Smooth muscle cell (in vitro differentiated cells): ENCODE results near the gene TSPAN16. TPM values are rescaled to one million over a fixed set of nuclear protein-coding genes. Genes with fewer than 3 reads are reported as not detected.
"Not testable (repeated sequence)": the region's sequence is repeated elsewhere in the genome, so short reads cannot be mapped to it uniquely, and the experiment has no call there.

Experiments used
- DNase-seq: peaks from one replicate; lab custom pipeline; 2025; ENCODE audit not compliant: unreplicated experiment; lab: John Stamatoyannopoulos, UW
- H2AFZ ChIP-seq: fragments of 200-600 bp; sonication (generic); 2 replicates; pipeline ENCODE4 v1.6.0; 2016; ENCODE audit warnings: antibody characterized with exemption, low read depth, mild to moderate bottlenecking
- H3F3A ChIP-seq: fragments of 200-600 bp; sonication (generic); 2 replicates; pipeline ENCODE4 v1.6.0; 2017; ENCODE audit warnings: antibody characterized with exemption, low read depth
- H3K27ac ChIP-seq: fragments of 200-600 bp; sonication (generic); 2 replicates; pipeline ENCODE4 v1.5.1; 2016; ENCODE audit warnings: low read depth, mild to moderate bottlenecking
- H3K27me3 ChIP-seq: fragments of 200-600 bp; sonication (generic); 2 replicates; pipeline ENCODE4 v1.6.1; 2016; ENCODE audit warnings: low read depth, mild to moderate bottlenecking
- H3K36me3 ChIP-seq: fragments of 200-600 bp; sonication (generic); 2 replicates; pipeline ENCODE4 v1.5.1; 2016; ENCODE audit warnings: low read depth
- H3K4me1 ChIP-seq: fragments of 200-600 bp; sonication (generic); 2 replicates; pipeline ENCODE4 v1.5.1; 2016; ENCODE audit warnings: low read depth
- H3K4me2 ChIP-seq: fragments of 200-600 bp; sonication (generic); 2 replicates; pipeline ENCODE4 v1.6.0; 2016; ENCODE audit warnings: mild to moderate bottlenecking
- H3K4me3 ChIP-seq: fragments of 200-600 bp; sonication (generic); 2 replicates; pipeline ENCODE4 v1.5.1; 2016; ENCODE audit warnings: mild to moderate bottlenecking
- H3K79me2 ChIP-seq: fragments of 200-600 bp; sonication (generic); 2 replicates; pipeline ENCODE4 v1.6.0; 2016; ENCODE audit warnings: low read depth, mild to moderate bottlenecking
- H3K9ac ChIP-seq: fragments of 200-600 bp; sonication (generic); 2 replicates; pipeline ENCODE4 v1.6.0; 2016; ENCODE audit warnings: low read depth
- H3K9me3 ChIP-seq: fragments of 200-600 bp; sonication (generic); replicated peaks from 2 replicates; pipeline ENCODE4 v1.5.1; 2016; ENCODE audit warnings: low read depth
- H4K20me1 ChIP-seq: fragments of 200-600 bp; sonication (generic); 2 replicates; pipeline ENCODE4 v1.6.0; 2016; ENCODE audit warnings: low read depth
- CTCF ChIP-seq: fragments of 200-600 bp; sonication (generic); IDR thresholded peaks from 2 replicates; pipeline ENCODE4 v1.5.1; 2017; ENCODE audit warnings: borderline replicate concordance, mild to moderate bottlenecking, antibody characterized with exemption; ENCODE audit not compliant: insufficient read depth, poor library complexity, severe bottlenecking
- WGBS: methylation state at CpG from one replicate; pipeline ENCODE4 v1.1.7; 2016; ENCODE audit warnings: low lambda C conversion rate; 5-methylcytosine and 5-hydroxymethylcytosine counted together
- polyA plus RNA-seq: library from polyadenylated mRNA; unstranded; fragments of >200 nt; fragmentation: Nextera tagmentation; extraction: Ambion mirVana; gene quantifications from 2 replicates; pipeline ENCODE4 v1.2.1, GENCODE V29; 2016
- total RNA-seq: library from RNA; depleted of rRNA; stranded (reverse); fragments of >200 nt; gene quantifications from 2 replicates; pipeline ENCODE4 v1.2.3, GENCODE V29; 2014

TSPAN16 gene
- total and polyA plus RNA-seq, 2 experiments from 2014 or later: not detected

- Histone ChIP-seq H3F3A (no peaks in the 10 kb centered on the region), H3K79me2 (peaks cover 3% of the 10 kb centered on the region), H3K27me3 (no peaks in the 10 kb centered on the region), H3K27ac (peak within 1 kb of the TSS; percentile 82), H3K9ac (peak within 1 kb of the TSS; percentile 91), H3K4me1 (no peaks in the 10 kb centered on the region), H3K9me3 (no peaks in the 10 kb centered on the region), H2AFZ (peak within 1 kb of the TSS; percentile 81), H3K36me3 (no peaks in the 10 kb centered on the region), H3K4me2 (peak within 1 kb of the TSS; percentile 89), H4K20me1 (no peaks in the 10 kb centered on the region), H3K4me3 (peak within 1 kb of the TSS; percentile 73)
- TF ChIP-seq CTCF: no peak
- WGBS: 2% methylated on average over 49 of the region's 50 CpGs
- DNase-seq: peak; percentile 90
Measured at GRCh38 chr19:11346104-11346940, 50.4 kb downstream of the TSPAN16 start, which contains the start of the genes CCDC159 and TMEM205. Gene CCDC159, plus strand, starts transcription at chr19:11346519. Its CDS starts 88 bp downstream, at chr19:11346607. Gene TMEM205, minus strand, starts transcription at chr19:11346268. Its CDS starts 649 bp downstream, at chr19:11345619.

GRCh38 chr19:11347546-11348039, 51.6 kb downstream of the TSPAN16 start:
- no peak for DNase-seq
- H4K20me1 ChIP-seq: no peaks in the 10 kb centered on the region

GRCh38 chr19:11349171-11349570, 53.2 kb downstream of the TSPAN16 start:
- peaks cover 3% of the 10 kb centered on the region for H3K79me2 ChIP-seq
- no peak overlapping the region for H3K27ac ChIP-seq
- 89% methylated on average over 4 of the region's 4 CpGs for WGBS

More at GRCh38 chr19:11347546-11348039, 51.6 kb downstream of the TSPAN16 start:
- TF ChIP-seq CTCF: no peak
- Histone ChIP-seq H3K79me2 (peaks cover 3% of the 10 kb centered on the region), H3K9me3 (no peaks in the 10 kb centered on the region), H3K4me2 (no peak overlapping the region), H2AFZ (no peak overlapping the region), H3K4me3 (no peak overlapping the region), H3K27ac (no peak overlapping the region), H3K9ac (no peak overlapping the region), H3K36me3 (no peaks in the 10 kb centered on the region), H3K4me1 (no peaks in the 10 kb centered on the region), H3K27me3 (no peaks in the 10 kb centered on the region), H3F3A (no peaks in the 10 kb centered on the region)
- 86% methylated on average over 7 of the region's 7 CpGs for WGBS

GRCh38 chr19:11354102-11354501, 58.1 kb downstream of the TSPAN16 start:
- H3K4me3 ChIP-seq, H3K9me3 ChIP-seq, H3F3A ChIP-seq, H3K9ac ChIP-seq, H3K36me3 ChIP-seq, H3K79me2 ChIP-seq, H3K27me3 ChIP-seq, H3K27ac ChIP-seq, H3K4me2 ChIP-seq, H3K4me1 ChIP-seq, DNase-seq, H2AFZ ChIP-seq: not testable (repeated sequence)
- WGBS: 98% methylated on average over 4 of the region's 4 CpGs
- H4K20me1 ChIP-seq: peaks cover 20% of the 10 kb centered on the region

More at GRCh38 chr19:11349171-11349570, 53.2 kb downstream of the TSPAN16 start:
- Histone ChIP-seq H3K4me3 (no peak overlapping the region), H3K27me3 (no peaks in the 10 kb centered on the region), H4K20me1 (no peaks in the 10 kb centered on the region), H3K9ac (no peak overlapping the region), H3K4me2 (no peak overlapping the region), H3K36me3 (no peaks in the 10 kb centered on the region), H2AFZ (no peak overlapping the region), H3F3A (no peaks in the 10 kb centered on the region), H3K9me3 (no peaks in the 10 kb centered on the region), H3K4me1 (no peaks in the 10 kb centered on the region)
- TF ChIP-seq CTCF: no peak
- DNase-seq: no peak
